Measurements from ENCODE around the gene B3GNT2.
"Not testable (repeated sequence)": the region's sequence is repeated elsewhere in the genome, so short reads cannot be mapped to it uniquely, and the experiment has no call there.

Gene B3GNT2

DNA sequence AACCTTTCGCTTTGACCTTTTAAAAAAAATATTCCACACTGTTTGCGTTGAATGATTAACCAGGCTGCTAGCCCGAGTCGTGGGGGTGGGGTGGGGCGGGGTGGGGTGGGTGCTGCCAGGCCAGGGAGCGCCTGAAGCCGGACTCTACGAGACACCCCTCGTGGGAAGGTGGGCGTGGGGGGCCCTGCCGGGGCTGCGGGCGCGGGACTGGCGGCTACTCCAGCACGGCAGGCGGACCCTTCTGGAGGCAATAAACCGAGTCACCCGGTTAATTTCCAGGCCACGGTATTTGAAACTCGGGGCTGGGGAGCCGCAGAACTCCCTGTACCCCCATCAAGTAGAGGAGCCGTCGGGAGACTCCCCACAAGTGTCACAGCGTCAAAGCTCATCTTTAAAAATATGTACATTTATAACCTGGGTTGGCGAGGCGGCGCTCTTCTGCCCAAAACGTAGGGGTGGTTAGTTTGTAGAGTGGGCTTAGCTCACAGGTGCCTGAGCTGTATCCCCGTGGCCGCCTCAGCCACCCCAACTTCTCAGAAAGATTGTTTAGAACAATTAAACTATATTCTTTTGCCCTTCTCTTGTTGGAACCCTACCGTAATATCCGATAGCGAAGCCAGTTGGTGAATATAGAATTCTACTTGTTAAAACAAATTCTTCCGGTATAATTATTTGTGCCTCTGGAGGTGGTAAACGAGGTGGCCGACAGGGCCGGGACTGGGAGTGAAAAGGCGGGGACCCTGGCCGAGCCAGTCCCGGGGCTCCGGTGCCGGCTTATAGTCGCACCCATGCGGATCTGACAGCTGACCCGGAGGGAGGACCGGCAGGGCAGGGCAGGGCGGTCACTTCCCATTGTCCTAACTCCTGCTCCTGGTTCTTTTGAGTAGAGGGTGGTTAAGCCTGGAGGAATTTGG, 1.4 kb downstream of the B3GNT2 start:
- Histone ChIP-seq H2BK12ac (ENCODE audit: low read length) (no peak overlapping the region), H2AK5ac (ENCODE audit: low read depth, low read length) (no peak overlapping the region), H2AFZ (ENCODE audit: low read length) (peak overlapping the region; percentile 99), H2BK120ac (ENCODE audit: low read depth, low read length) (no peak overlapping the region), H3K4ac (ENCODE audit: low read length) (no peak overlapping the region), H3K79me1 (ENCODE audit: low read depth, low read length) (peaks cover 3% of the 10 kb centered on the region), H3K4me3 (ENCODE audit: low read length in 2 of 2) (peak overlapping the region; percentile 91 to 93), H4K8ac (ENCODE audit: low read depth, low read length) (no peak overlapping the region), H3K9ac (ENCODE audit: low read depth, low read length, poor library complexity) (no peak overlapping the region), H3K4me2 (ENCODE audit: insufficient read depth, low read length, poor library complexity, severe bottlenecking) (peak overlapping the region; percentile 83), H3K36me3 (replicated peaks in 1 of 2; ENCODE audit: control insufficient read depth in 2 of 2, insufficient read depth in 2 of 2, low read length in 2 of 2) (no peaks in the 10 kb centered on the region), H3K9me3 (replicated peaks in 1 of 2; ENCODE audit: control insufficient read depth in 2 of 2, insufficient read depth in 1 of 2, low read depth in 1 of 2, low read length in 2 of 2) (no peaks in the 10 kb centered on the region), H2BK15ac (ENCODE audit: low read length) (no peak overlapping the region), H3K18ac (ENCODE audit: low read length) (peak overlapping the region; percentile 32), H2BK5ac (ENCODE audit: low read length) (no peak overlapping the region), H3K14ac (ENCODE audit: low read length) (no peak overlapping the region), H4K91ac (ENCODE audit: low read depth, low read length, poor library complexity) (no peak overlapping the region), H3K27ac (replicated peaks; ENCODE audit: low read length) (no peak overlapping the region), H3K27me3 (ENCODE audit: control insufficient read depth in 3 of 3, insufficient read depth in 3 of 3, low read depth in 1 of 3, low read length in 3 of 3) (no peaks in the 10 kb centered on the region), H3K4me1 (ENCODE audit: control insufficient read depth in 2 of 2, insufficient read depth in 1 of 2, low read depth in 1 of 2, low read length in 2 of 2) (peaks cover 0 to 13% of the 10 kb centered on the region in 2 donors), H3K23ac (ENCODE audit: low read depth, low read length, poor library complexity) (no peak overlapping the region)
- DNase-seq (ENCODE audit: low spot score) = peak; percentile 66
- whole genome bisulfite sequencing, 2 donors (ENCODE audit: extremely low coverage in 2 of 2, insufficient read length in 2 of 2, insufficient replicate concordance in 1 of 2) = no CpG with 5 or more reads among the region's 48 CpGs

DNA sequence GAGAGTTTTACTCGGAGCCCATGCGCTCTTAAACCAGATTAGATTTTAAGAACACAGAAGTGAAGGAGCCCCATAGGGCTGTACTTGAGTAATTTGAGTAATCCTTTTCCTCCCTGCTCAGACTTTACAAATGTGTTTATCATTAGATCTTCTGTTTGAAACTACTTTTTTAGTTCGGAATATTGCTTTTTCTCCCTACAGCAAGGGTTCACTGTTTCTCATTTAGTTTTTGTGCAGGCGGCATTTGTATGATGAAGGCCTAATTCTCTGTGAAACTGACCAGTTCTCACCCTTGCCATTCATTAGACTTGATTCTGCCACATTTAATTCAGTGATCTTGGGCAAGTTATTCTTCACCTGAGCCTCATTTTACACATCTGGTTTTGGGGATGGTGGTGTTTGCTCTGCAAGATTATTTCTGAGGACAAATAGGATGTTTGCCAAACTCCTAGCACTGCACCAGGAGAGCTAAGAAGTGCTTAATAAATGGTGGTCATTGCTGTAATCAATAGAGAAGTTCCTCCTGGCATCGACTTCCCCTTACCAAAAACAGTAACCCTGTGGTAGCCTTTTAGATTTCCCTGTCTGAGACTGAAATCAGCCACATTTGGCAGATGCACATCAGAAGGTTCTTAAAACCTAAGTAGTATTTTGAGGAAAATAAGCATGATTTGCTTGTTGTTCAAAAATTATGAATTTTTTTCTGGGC, 2.2 kb downstream of the B3GNT2 start:
- no peak overlapping the region for H3K14ac ChIP-seq (ENCODE audit: low read length)
- H3K4me2 ChIP-seq (ENCODE audit: insufficient read depth, low read length, poor library complexity, severe bottlenecking) = peak overlapping the region; percentile 83
- H3K4ac ChIP-seq (ENCODE audit: low read length) = no peak overlapping the region
- H3K27ac ChIP-seq (replicated peaks; ENCODE audit: low read length) = no peak overlapping the region
- H3K4me1 ChIP-seq (ENCODE audit: control insufficient read depth in 2 of 2, insufficient read depth in 1 of 2, low read depth in 1 of 2, low read length in 2 of 2) = peaks cover 0 to 15% of the 10 kb centered on the region in 2 donors
- peak overlapping the region; percentile 48 for H2AFZ ChIP-seq (ENCODE audit: low read length)
- H4K8ac ChIP-seq (ENCODE audit: low read depth, low read length) = no peak overlapping the region
- H3K18ac ChIP-seq (ENCODE audit: low read length) = no peak overlapping the region
- H3K79me1 ChIP-seq (ENCODE audit: low read depth, low read length) = peaks cover 5% of the 10 kb centered on the region
- no peaks in the 10 kb centered on the region for H3K27me3 ChIP-seq (ENCODE audit: control insufficient read depth in 3 of 3, insufficient read depth in 3 of 3, low read depth in 1 of 3, low read length in 3 of 3)
- no peak overlapping the region for H2BK15ac ChIP-seq (ENCODE audit: low read length)
- H3K23ac ChIP-seq (ENCODE audit: low read depth, low read length, poor library complexity) = no peak overlapping the region
- no peak overlapping the region for H2BK12ac ChIP-seq (ENCODE audit: low read length)
- no peaks in the 10 kb centered on the region for H3K36me3 ChIP-seq (replicated peaks in 1 of 2; ENCODE audit: control insufficient read depth in 2 of 2, insufficient read depth in 2 of 2, low read length in 2 of 2)
- no peak for DNase-seq (ENCODE audit: low spot score)
- no peak overlapping the region for H2BK5ac ChIP-seq (ENCODE audit: low read length)
- no peak overlapping the region for H2BK120ac ChIP-seq (ENCODE audit: low read depth, low read length)
- no peaks in the 10 kb centered on the region for H3K9me3 ChIP-seq (replicated peaks in 1 of 2; ENCODE audit: control insufficient read depth in 2 of 2, insufficient read depth in 1 of 2, low read depth in 1 of 2, low read length in 2 of 2)
- H3K9ac ChIP-seq (ENCODE audit: low read depth, low read length, poor library complexity) = no peak overlapping the region
- no peak overlapping the region for H2AK5ac ChIP-seq (ENCODE audit: low read depth, low read length)
- no peak overlapping the region for H4K91ac ChIP-seq (ENCODE audit: low read depth, low read length, poor library complexity)
- WGBS, 2 donors (ENCODE audit: extremely low coverage in 2 of 2, insufficient read length in 2 of 2, insufficient replicate concordance in 1 of 2) = no CpG with 5 or more reads among the region's 5 CpGs
- H3K4me3 ChIP-seq (ENCODE audit: low read length in 2 of 2) = peak overlapping the region; percentile 77 to 93

DNA sequence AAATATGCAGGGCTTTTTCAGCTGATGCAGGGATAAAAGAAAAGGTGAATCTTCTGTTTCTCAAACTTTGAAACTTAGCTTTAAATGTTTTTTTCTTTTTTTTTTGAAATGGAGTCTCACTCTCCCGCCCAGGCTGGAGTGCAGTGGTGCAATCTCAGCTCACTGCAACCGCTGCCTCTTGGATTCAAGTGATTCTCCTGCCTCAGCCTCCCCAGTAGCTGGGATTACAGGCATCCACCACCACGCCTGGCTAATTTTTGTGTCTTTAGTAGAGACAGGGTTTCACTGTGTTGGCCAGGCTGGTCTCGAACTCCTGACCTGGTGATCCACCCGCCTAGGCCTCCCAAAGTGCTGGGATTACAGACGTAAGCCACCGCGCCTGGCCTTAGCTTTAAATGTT, 2.9 kb downstream of the B3GNT2 start:
- H4K91ac ChIP-seq (ENCODE audit: low read depth, low read length, poor library complexity); H2BK15ac ChIP-seq (ENCODE audit: low read length); H3K27ac ChIP-seq (replicated peaks; ENCODE audit: low read length); H3K4ac ChIP-seq (ENCODE audit: low read length); H3K4me3 ChIP-seq (ENCODE audit: low read length in 2 of 2); H2BK12ac ChIP-seq (ENCODE audit: low read length); H3K79me1 ChIP-seq (ENCODE audit: low read depth, low read length); H3K9ac ChIP-seq (ENCODE audit: low read depth, low read length, poor library complexity); H4K8ac ChIP-seq (ENCODE audit: low read depth, low read length); DNase-seq (ENCODE audit: low spot score); H3K23ac ChIP-seq (ENCODE audit: low read depth, low read length, poor library complexity); H3K4me2 ChIP-seq (ENCODE audit: insufficient read depth, low read length, poor library complexity, severe bottlenecking); H3K36me3 ChIP-seq (replicated peaks in 1 of 2; ENCODE audit: control insufficient read depth in 2 of 2, insufficient read depth in 2 of 2, low read length in 2 of 2); H2AK5ac ChIP-seq (ENCODE audit: low read depth, low read length); H2AFZ ChIP-seq (ENCODE audit: low read length); H3K27me3 ChIP-seq (ENCODE audit: control insufficient read depth in 3 of 3, insufficient read depth in 3 of 3, low read depth in 1 of 3, low read length in 3 of 3); H3K18ac ChIP-seq (ENCODE audit: low read length); H3K14ac ChIP-seq (ENCODE audit: low read length); H2BK5ac ChIP-seq (ENCODE audit: low read length); H3K9me3 ChIP-seq (replicated peaks in 1 of 2; ENCODE audit: control insufficient read depth in 2 of 2, insufficient read depth in 1 of 2, low read depth in 1 of 2, low read length in 2 of 2); H2BK120ac ChIP-seq (ENCODE audit: low read depth, low read length): not testable (repeated sequence)
- WGBS, 2 donors (ENCODE audit: extremely low coverage in 2 of 2, insufficient read length in 2 of 2, insufficient replicate concordance in 1 of 2) = no CpG with 5 or more reads among the region's 8 CpGs
- H3K4me1 ChIP-seq (ENCODE audit: control insufficient read depth in 2 of 2, insufficient read depth in 1 of 2, low read depth in 1 of 2, low read length in 2 of 2) = peaks cover 0 to 15% of the 10 kb centered on the region in 2 donors
